ENCODE data around the gene ZCCHC4.

The ZCCHC4 gene

DNA sequence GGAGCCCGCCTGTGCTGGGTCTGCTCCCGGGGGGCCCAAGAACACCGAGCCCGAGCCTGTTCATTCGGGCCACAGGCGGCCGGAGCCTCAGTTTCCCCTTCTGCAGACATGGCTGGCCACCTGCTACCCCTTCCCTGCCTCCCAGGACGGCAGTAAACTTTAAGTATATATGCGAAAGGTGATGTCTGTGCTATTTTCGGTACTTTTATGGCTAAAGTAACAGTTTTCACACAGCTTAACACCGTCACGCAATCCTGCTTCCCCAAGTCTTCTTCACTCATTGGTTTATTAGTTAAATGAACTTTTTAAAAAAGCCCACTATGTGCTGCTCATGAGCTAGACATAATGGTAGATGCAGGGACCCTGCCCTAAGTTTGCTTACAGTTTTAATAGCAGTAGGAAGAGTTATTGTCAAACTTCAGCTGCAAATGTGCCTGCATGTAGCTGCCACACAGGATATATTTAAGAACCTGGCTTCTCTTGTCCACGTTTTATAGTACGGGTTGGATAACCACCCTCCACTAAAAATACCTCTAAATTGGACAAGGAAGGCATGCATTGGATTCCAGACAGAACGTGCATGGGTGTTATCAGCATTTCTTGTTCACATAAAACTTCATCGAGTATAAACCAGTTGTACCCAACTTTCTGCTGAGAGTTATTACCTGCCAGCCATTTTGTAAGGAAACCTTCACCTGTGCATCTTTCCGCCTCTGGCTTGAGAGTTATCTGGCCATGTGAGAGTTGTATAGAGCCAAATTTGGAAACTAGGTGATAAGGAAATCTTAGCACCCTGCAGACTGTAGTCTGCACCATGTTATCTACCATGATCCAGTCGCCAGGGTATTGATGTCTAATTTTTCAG is 65.2 kb downstream of the ZCCHC4 start:
- ATAC-seq = no peak

DNA sequence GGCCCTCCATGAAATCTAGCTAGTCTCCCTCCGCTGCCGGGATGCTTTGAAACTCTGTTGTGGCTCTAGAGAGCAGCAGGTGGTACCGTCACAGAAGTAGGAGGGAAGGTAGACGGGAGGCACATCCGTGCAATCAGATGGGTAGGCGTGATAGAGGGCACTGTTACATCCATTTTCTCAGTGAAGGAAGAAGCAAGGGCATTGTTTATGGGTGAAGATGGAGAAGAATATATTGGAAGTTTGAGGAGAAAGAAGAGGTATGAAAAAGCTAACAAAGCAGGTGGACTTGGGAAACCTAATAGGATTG is 65.8 kb downstream of the ZCCHC4 start:
- ATAC-seq = no peak

GRCh38 chr4:25379591-25379990 is 67.0 kb downstream of the ZCCHC4 start:
- ATAC-seq = no peak

- ATAC-seq = no peak
Measured at GRCh38 chr4:25383647-25384046, 71.1 kb downstream of the ZCCHC4 start.

- no peak for ATAC-seq
Measured at GRCh38 chr4:25386926-25387325, 74.4 kb downstream of the ZCCHC4 start.

DNA sequence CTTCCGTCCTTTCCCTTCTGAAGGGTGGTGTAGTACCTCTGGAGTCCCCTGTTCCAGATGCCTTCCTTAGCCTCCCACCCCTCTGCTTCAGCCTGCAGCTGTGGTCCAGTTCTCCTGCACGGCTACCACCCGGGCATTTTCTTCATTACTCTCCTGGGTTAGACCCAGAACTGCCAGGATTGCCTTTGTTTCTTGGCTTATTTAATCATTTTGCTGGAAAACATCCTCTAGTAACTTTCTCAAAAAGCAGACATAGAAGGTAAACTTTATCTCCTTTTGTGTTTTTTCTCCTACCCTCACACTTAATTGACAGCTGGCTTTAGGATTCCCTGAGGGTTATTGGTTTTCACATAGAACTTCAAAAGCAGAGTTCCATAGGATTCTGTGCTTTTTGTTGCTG is 84.7 kb downstream of the ZCCHC4 start:
- no peak for ATAC-seq

GRCh38 chr4:25399510-25399909 is 86.9 kb downstream of the ZCCHC4 start:
- ATAC-seq = no peak

- ATAC-seq = no peak
Measured at GRCh38 chr4:25401066-25401465, 88.5 kb downstream of the ZCCHC4 start.

DNA sequence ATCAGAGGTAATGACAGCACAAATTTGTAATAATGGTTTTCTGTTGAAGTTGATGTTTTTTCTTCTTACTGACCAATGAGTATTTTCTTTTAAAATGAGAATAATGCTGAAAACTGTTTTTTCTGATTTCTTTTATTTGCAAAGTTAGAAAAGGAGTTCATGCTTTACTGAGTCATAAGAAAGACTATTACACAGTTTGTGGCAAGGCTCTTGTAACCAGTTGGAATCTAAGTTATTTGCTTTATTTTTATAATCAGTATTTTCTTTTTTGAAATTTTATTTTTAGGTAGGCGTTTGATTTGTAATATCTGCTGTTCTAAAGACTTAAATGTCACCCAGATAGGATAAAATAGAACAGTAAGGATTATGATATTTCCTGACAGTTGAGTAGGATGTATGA is 89.9 kb downstream of the ZCCHC4 start:
- ATAC-seq = no peak

DNA sequence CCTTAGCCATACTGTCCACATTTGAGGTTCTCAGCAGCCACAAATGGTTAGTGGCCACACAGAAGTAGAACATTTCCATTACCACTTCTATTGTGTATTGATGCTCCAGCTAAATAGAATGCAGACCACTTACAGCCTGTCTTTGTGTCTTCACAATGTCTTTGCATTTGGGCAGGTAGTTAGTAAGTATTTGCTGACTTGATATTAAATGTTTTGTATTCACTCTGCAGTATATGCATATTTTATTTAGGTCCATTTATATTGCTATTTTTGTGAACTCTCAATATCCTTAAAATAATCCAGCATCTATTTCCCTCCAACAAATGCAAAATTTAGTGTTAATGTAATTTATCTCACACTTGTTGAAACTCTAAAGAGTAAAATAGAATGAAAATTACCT is 91.1 kb downstream of the ZCCHC4 start:
- ATAC-seq = no peak

GRCh38 chr4:25405453-25405852 is 92.9 kb downstream of the ZCCHC4 start:
- ATAC-seq = no peak

DNA sequence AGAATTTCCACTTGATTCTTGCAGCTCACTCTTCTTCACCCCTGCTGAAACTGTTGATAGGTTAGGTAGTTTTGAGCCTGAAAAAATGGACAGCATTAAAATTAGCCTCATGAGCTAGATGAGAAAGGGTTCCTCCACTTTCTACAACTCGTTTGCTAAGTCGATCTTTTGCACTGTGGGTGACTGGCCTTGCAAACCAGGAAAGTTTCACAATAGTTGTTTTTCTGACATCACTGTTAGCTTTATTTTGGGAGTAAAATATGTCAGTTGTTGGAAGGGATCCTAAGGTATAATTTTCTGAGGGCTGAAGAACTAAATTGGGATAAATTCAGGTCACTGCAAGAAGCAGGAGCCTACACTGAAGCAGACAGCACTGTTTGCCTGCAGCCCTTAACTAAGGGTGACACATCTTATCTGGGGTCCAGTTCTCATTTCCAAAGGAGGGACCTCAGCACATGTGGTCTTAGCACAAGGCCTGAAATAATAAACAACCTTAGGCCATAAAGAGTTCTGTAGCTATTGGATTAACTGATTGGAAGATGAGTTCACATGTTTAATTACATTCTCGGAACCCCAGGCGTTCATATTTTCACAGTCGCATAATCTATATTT is 93.6 kb downstream of the ZCCHC4 start:
- no peak for ATAC-seq

- no peak for ATAC-seq
Measured at GRCh38 chr4:25410820-25411529, 98.4 kb downstream of the ZCCHC4 start.

GRCh38 chr4:25413261-25413660 is 100.7 kb downstream of the ZCCHC4 start:
- no peak for ATAC-seq

DNA sequence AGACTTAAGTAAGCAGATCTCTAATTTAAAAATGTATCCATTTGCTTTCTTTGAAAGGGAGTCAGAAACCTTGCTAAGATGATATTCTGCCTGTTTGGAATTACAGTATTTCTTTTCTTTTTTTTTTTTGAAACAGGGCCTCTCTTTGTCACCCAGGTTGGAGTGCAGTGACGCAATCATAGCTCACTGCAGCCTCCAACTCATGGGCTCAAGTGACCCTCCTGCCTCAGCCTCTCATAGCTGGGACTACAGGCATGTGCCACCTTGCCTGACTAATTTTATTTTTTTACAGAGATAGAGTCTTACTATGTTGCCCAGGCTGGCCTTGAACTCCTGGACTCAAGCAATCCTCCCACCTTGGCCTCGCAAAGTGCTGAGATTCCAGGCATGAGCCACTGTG is 104.4 kb downstream of the ZCCHC4 start:
- ATAC-seq = no peak

All from activated CD4-positive, CD25-positive, alpha-beta regulatory T cell treated with anti-CD3 and anti-CD28 coated beads, Interleukin-2, amount 50 U/mL, for 24 hours (primary cell).